ENCODE measurements around the gene LZTFL1. TPM values are rescaled to one million over a fixed set of nuclear protein-coding genes. Genes with fewer than 3 reads are reported as not detected.
A peak's percentile ranks its signal among the peaks of the same experiment; 100 is the strongest.

Gene LZTFL1
- total and polyA plus RNA-seq, 4 donors, result 7.7 to 45.1 (median 22.3) TPM

GRCh38 chr3:45841420-45841756 lies 531 bp downstream of the LZTFL1 start:
- Histone ChIP-seq H3K9me3 (ENCODE audit: control insufficient read depth in 4 of 4, insufficient read depth in 3 of 4, low read length in 3 of 4) (no peaks in the 10 kb centered on the region), H3K4me3 (peak overlapping the region; percentile 70), H3K36me3 (ENCODE audit: control insufficient read depth in 4 of 4, insufficient read depth in 4 of 4, low read length in 4 of 4) (peaks cover 0 to 10% (median 2%) of the 10 kb centered on the region in 4 donors), H3K27me3 (ENCODE audit: control insufficient read depth in 3 of 3, insufficient read depth in 3 of 3, low read length in 2 of 3) (peaks cover 0 to 7% (median 3%) of the 10 kb centered on the region in 3 donors), H3K4me1 (ENCODE audit: control insufficient read depth in 5 of 5, insufficient read depth in 5 of 5, low read length in 5 of 5) (peaks cover 0 to 9% (median 3%) of the 10 kb centered on the region in 5 donors), H3K9ac (ENCODE audit: insufficient read depth in 1 of 2, low read length in 2 of 2) (peak overlapping the region; percentile 71 to 79), H3K27ac (ENCODE audit: low read depth in 1 of 2, low read length in 1 of 2) (peak overlapping the region in 1 of 2 donors; percentile 69)
- ATAC-seq (ENCODE audit: insufficient read depth, low FRiP score) (no peak), DNase-seq (peak; percentile 16 to 48 (median 19))
- TF ChIP-seq, protein P1, sequence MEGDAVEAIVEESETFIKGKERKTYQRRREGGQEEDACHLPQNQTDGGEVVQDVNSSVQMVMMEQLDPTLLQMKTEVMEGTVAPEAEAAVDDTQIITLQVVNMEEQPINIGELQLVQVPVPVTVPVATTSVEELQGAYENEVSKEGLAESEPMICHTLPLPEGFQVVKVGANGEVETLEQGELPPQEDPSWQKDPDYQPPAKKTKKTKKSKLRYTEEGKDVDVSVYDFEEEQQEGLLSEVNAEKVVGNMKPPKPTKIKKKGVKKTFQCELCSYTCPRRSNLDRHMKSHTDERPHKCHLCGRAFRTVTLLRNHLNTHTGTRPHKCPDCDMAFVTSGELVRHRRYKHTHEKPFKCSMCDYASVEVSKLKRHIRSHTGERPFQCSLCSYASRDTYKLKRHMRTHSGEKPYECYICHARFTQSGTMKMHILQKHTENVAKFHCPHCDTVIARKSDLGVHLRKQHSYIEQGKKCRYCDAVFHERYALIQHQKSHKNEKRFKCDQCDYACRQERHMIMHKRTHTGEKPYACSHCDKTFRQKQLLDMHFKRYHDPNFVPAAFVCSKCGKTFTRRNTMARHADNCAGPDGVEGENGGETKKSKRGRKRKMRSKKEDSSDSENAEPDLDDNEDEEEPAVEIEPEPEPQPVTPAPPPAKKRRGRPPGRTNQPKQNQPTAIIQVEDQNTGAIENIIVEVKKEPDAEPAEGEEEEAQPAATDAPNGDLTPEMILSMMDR (IDR thresholded peaks at IDR 0.05; ENCODE audit: control extremely low read depth, extremely low read depth), result no peak
- 0 to 1% methylated on average over 15 of the region's 15 CpGs for WGBS, 2 donors

- H3K4me1 ChIP-seq (ENCODE audit: control insufficient read depth in 5 of 5, insufficient read depth in 5 of 5, low read length in 5 of 5), result peaks cover 0 to 9% (median 3%) of the 10 kb centered on the region in 5 donors
- H3K4me3 ChIP-seq, result no peak overlapping the region
- DNase-seq (no peak), ATAC-seq (ENCODE audit: insufficient read depth, low FRiP score) (no peak)
- TF ChIP-seq, protein P1 (IDR thresholded peaks at IDR 0.05; ENCODE audit: control extremely low read depth, extremely low read depth), result no peak
- peaks cover 0 to 3% (median 0%) of the 10 kb centered on the region in 3 donors for H3K27me3 ChIP-seq (ENCODE audit: control insufficient read depth in 3 of 3, insufficient read depth in 3 of 3, low read length in 2 of 3)
- peaks cover 6 to 25% (median 8%) of the 10 kb centered on the region in 4 donors for H3K36me3 ChIP-seq (ENCODE audit: control insufficient read depth in 4 of 4, insufficient read depth in 4 of 4, low read length in 4 of 4)
- H3K9ac ChIP-seq (ENCODE audit: insufficient read depth in 1 of 2, low read length in 2 of 2), result no peak overlapping the region
- WGBS, 2 donors, result 77 to 96% methylated on average over 1 of the region's 1 CpG
- H3K27ac ChIP-seq (ENCODE audit: low read depth in 1 of 2, low read length in 1 of 2), result no peak overlapping the region
- H3K9me3 ChIP-seq (ENCODE audit: control insufficient read depth in 4 of 4, insufficient read depth in 3 of 4, low read length in 3 of 4), result no peaks in the 10 kb centered on the region
Measured at GRCh38 chr3:45838466-45838865, 3.5 kb downstream of the LZTFL1 start.

GRCh38 chr3:45832699-45833098 lies 9.2 kb downstream of the LZTFL1 start:
- no peak overlapping the region for H3K9ac ChIP-seq (ENCODE audit: insufficient read depth in 1 of 2, low read length in 2 of 2)
- peaks cover 11 to 50% (median 17%) of the 10 kb centered on the region in 4 donors for H3K36me3 ChIP-seq (ENCODE audit: control insufficient read depth in 4 of 4, insufficient read depth in 4 of 4, low read length in 4 of 4)
- TF ChIP-seq, protein P1 (IDR thresholded peaks at IDR 0.05; ENCODE audit: control extremely low read depth, extremely low read depth), result no peak
- no peak overlapping the region for H3K27ac ChIP-seq (ENCODE audit: low read depth in 1 of 2, low read length in 1 of 2)
- ATAC-seq (ENCODE audit: insufficient read depth, low FRiP score) (no peak), DNase-seq (peak in 1 of 3 donors; percentile 27)
- H3K9me3 ChIP-seq (ENCODE audit: control insufficient read depth in 4 of 4, insufficient read depth in 3 of 4, low read length in 3 of 4), result no peaks in the 10 kb centered on the region
- no peaks in the 10 kb centered on the region for H3K27me3 ChIP-seq (ENCODE audit: control insufficient read depth in 3 of 3, insufficient read depth in 3 of 3, low read length in 2 of 3)
- no peak overlapping the region for H3K4me3 ChIP-seq
- whole genome bisulfite sequencing, 2 donors, result 92 to 97% methylated on average over 5 of the region's 5 CpGs
- H3K4me1 ChIP-seq (ENCODE audit: control insufficient read depth in 5 of 5, insufficient read depth in 5 of 5, low read length in 5 of 5), result no peaks in the 10 kb centered on the region

- Histone ChIP-seq H3K9ac (ENCODE audit: insufficient read depth in 1 of 2, low read length in 2 of 2) (no peak overlapping the region), H3K27me3 (ENCODE audit: control insufficient read depth in 3 of 3, insufficient read depth in 3 of 3, low read length in 2 of 3) (no peaks in the 10 kb centered on the region), H3K4me1 (ENCODE audit: control insufficient read depth in 5 of 5, insufficient read depth in 5 of 5, low read length in 5 of 5) (no peaks in the 10 kb centered on the region), H3K4me3 (no peak overlapping the region), H3K27ac (ENCODE audit: low read depth in 1 of 2, low read length in 1 of 2) (no peak overlapping the region), H3K9me3 (ENCODE audit: control insufficient read depth in 4 of 4, insufficient read depth in 3 of 4, low read length in 3 of 4) (no peaks in the 10 kb centered on the region), H3K36me3 (ENCODE audit: control insufficient read depth in 4 of 4, insufficient read depth in 4 of 4, low read length in 4 of 4) (peaks cover 15 to 43% (median 16%) of the 10 kb centered on the region in 4 donors)
- DNase-seq (no peak), ATAC-seq (ENCODE audit: insufficient read depth, low FRiP score) (no peak)
- TF ChIP-seq, protein P1 (IDR thresholded peaks at IDR 0.05; ENCODE audit: control extremely low read depth, extremely low read depth), result no peak
- WGBS, 2 donors, result 84 to 85% methylated on average over 5 of the region's 5 CpGs
Measured at GRCh38 chr3:45830121-45830520, 11.8 kb downstream of the LZTFL1 start.

All from lung (tissue), 12 donors.